ENCODE data around the gene CCDC171. TPM values are rescaled to one million over a fixed set of nuclear protein-coding genes. Genes with fewer than 3 reads are reported as not detected.

The CCDC171 gene
- total and polyA plus RNA-seq, 7 donors, result 0.20 to 1.6 (median 0.44) TPM

DNA sequence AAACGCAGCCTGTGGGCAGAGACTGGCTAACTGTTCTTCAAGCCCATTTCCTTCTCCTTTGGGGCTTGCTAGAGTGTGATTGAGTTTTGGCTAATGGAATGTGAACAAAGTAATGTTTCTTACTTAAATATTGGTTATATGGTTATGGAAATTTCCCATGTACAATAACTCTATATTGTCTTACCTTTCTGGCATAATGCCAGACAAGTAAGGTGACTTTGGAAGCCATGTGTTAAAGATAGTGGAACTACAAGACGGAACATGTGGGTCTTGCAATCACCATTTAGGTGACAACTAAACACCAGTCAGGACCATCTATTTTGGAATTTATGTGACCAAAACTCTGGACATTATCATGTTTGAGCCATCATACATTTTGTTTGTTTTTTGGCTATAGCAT, 260.2 kb downstream of the CCDC171 start:
- TF ChIP-seq, protein P1, sequence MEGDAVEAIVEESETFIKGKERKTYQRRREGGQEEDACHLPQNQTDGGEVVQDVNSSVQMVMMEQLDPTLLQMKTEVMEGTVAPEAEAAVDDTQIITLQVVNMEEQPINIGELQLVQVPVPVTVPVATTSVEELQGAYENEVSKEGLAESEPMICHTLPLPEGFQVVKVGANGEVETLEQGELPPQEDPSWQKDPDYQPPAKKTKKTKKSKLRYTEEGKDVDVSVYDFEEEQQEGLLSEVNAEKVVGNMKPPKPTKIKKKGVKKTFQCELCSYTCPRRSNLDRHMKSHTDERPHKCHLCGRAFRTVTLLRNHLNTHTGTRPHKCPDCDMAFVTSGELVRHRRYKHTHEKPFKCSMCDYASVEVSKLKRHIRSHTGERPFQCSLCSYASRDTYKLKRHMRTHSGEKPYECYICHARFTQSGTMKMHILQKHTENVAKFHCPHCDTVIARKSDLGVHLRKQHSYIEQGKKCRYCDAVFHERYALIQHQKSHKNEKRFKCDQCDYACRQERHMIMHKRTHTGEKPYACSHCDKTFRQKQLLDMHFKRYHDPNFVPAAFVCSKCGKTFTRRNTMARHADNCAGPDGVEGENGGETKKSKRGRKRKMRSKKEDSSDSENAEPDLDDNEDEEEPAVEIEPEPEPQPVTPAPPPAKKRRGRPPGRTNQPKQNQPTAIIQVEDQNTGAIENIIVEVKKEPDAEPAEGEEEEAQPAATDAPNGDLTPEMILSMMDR (IDR thresholded peaks at IDR 0.05), result no peak
- no peaks in the 10 kb centered on the region for H3K4me1 ChIP-seq
- no peak overlapping the region for H3K4me3 ChIP-seq
- no peak for DNase-seq
- H3K27ac ChIP-seq, result no peak overlapping the region
- H3K9me3 ChIP-seq, result no peaks in the 10 kb centered on the region
- intact Hi-C loops (cut with DNase I), result no loop called here
- no peaks in the 10 kb centered on the region for H3K36me3 ChIP-seq (ENCODE audit: insufficient read depth in 1 of 2, low read depth in 1 of 2)
- ATAC-seq, result no peak
- 88 to 95% (median 93%) methylated on average over 2 of the region's 2 CpGs for WGBS, 3 donors
- no peaks in the 10 kb centered on the region for H3K27me3 ChIP-seq (ENCODE audit: insufficient read depth in 3 of 3, low read length in 2 of 3)

DNA sequence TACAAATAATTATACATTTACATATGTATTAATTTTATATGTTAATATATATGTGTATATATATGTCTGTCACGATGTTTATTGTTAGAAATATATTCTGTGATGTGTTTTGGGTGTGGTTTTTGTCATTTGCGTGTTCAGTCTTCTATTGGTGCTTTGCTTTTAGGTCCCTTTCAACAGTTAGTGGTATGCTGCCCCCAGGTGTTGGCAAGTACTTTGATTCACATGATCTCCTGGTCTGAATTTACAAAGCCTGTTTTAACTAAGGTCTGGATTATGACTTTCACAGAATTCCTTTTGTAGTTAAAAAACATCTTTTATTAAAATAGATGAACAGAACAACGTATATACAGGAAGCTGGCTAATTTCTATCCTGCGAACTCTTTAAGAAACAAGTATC, 271.5 kb downstream of the CCDC171 start:
- no peaks in the 10 kb centered on the region for H3K27me3 ChIP-seq (ENCODE audit: insufficient read depth in 3 of 3, low read length in 2 of 3)
- H3K27ac ChIP-seq, result no peak overlapping the region
- TF ChIP-seq, protein P1 (IDR thresholded peaks at IDR 0.05), result no peak
- DNase-seq (no peak), ATAC-seq (no peak)
- H3K4me3 ChIP-seq, result no peak overlapping the region
- no peaks in the 10 kb centered on the region for H3K4me1 ChIP-seq
- intact Hi-C loops (cut with DNase I), result no loop called here
- no peaks in the 10 kb centered on the region for H3K9me3 ChIP-seq
- 69 to 76% (median 72%) methylated on average over 4 of the region's 4 CpGs for WGBS, 3 donors
- no peaks in the 10 kb centered on the region for H3K36me3 ChIP-seq (ENCODE audit: insufficient read depth in 1 of 2, low read depth in 1 of 2)

DNA sequence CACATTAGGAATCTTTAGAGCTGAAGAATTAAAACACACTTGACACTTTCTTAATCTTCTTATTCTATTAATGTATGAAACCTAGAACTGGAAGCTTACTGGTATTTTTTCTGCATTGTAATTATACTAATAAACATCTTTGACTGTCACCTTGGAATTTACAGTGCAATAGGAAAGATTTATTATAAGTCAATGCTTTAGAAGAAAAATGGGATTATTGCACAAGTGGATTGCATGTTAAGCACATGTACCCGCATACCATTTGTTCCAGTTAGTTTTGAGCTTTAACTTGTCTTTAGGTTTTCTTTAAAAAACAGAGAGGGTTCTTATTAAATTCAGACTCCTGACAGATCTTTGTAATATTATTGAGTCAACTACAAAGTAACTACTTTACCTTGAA, 278.5 kb downstream of the CCDC171 start:
- H3K36me3 ChIP-seq (ENCODE audit: insufficient read depth in 1 of 2, low read depth in 1 of 2), result no peaks in the 10 kb centered on the region
- intact Hi-C loops (cut with DNase I), result no loop called here
- no peak overlapping the region for H3K4me3 ChIP-seq
- DNase-seq (no peak), ATAC-seq (no peak)
- H3K9me3 ChIP-seq, result no peaks in the 10 kb centered on the region
- WGBS, 3 donors, result 72 to 85% (median 84%) methylated on average over 1 of the region's 1 CpG
- no peaks in the 10 kb centered on the region for H3K4me1 ChIP-seq
- H3K27ac ChIP-seq, result no peak overlapping the region
- no peaks in the 10 kb centered on the region for H3K27me3 ChIP-seq (ENCODE audit: insufficient read depth in 3 of 3, low read length in 2 of 3)
- TF ChIP-seq, protein P1 (IDR thresholded peaks at IDR 0.05), result no peak

DNA sequence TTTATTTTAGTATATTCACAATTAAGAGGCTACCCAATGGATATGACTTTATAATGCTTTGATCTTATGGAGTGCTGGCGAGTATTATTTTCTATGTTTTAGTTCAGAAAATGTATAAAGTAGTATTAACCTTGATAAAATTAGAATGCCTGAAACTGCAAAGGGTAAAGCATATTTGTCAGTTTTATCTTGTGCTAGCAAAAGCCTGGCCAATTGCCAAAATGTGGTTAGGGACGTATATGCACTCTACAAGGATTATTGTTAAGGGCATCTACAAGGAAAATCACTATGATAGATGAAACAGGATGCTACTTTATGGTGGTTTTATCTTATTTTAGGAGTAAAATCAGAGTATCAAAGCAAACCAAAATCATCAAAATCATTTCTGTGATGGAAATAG, 281.7 kb downstream of the CCDC171 start:
- 63 to 69% (median 68%) methylated on average over 2 of the region's 2 CpGs for WGBS, 3 donors
- Histone ChIP-seq H3K4me1 (no peaks in the 10 kb centered on the region), H3K36me3 (ENCODE audit: insufficient read depth in 1 of 2, low read depth in 1 of 2) (no peaks in the 10 kb centered on the region), H3K27me3 (ENCODE audit: insufficient read depth in 3 of 3, low read length in 2 of 3) (no peaks in the 10 kb centered on the region), H3K4me3 (no peak overlapping the region), H3K27ac (no peak overlapping the region), H3K9me3 (no peaks in the 10 kb centered on the region)
- ATAC-seq (no peak), DNase-seq (no peak)
- intact Hi-C loops (cut with DNase I), result no loop called here
- TF ChIP-seq, protein P1 (IDR thresholded peaks at IDR 0.05), result no peak

DNA sequence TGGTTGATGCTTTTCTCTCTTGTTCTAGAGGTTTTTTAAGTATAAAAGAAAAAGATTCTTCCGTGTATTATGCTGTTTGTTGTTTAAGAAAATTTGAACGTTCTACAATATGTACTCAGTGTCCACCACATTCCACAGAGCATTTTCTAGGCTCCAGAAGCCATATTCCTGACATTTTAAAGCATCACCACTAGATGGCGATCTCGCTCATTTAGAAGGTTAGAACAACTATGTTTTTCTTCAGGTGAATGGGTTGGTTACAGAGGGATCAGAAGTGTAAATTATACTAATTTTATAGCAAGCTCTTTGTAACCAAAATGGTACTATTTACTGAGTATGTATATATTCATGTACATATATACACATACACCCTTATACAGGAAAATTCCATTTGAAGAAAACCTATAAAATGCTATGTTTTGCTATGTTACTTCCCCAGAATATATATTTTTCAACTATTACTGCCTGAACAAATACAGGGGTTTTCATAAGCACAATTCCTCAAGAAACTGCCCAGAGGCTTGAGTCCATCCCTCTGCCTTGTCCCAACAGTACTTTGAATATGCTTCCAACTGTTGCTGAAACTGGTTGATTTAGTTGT, 284.3 kb downstream of the CCDC171 start:
- intact Hi-C loops (cut with DNase I), result no loop called here
- Histone ChIP-seq H3K36me3 (ENCODE audit: insufficient read depth in 1 of 2, low read depth in 1 of 2) (no peaks in the 10 kb centered on the region), H3K4me1 (no peaks in the 10 kb centered on the region), H3K9me3 (no peaks in the 10 kb centered on the region), H3K27ac (no peak overlapping the region), H3K4me3 (no peak overlapping the region), H3K27me3 (ENCODE audit: insufficient read depth in 3 of 3, low read length in 2 of 3) (no peaks in the 10 kb centered on the region)
- TF ChIP-seq, protein P1 (IDR thresholded peaks at IDR 0.05), result peak; percentile 60
- DNase-seq, result no peak
- ATAC-seq, result peak in 1 of 4 donors; percentile 64
- WGBS, 3 donors, result 1 to 3% (median 2%) methylated on average over 4 of the region's 4 CpGs

Data from psoas muscle (tissue), 8 donors.